M059J (cell line): ENCODE measurements around the gene MUSK. TPM values are rescaled to one million over a fixed set of nuclear protein-coding genes. Genes with fewer than 3 reads are reported as not detected.
A peak's percentile ranks its signal among the peaks of the same experiment; 100 is the strongest.
"Not testable (repeated sequence)": the region's sequence is repeated elsewhere in the genome, so short reads cannot be mapped to it uniquely, and the experiment has no call there.

ENCODE experiments used
- DNase-seq: peaks from one replicate; pipeline ENCODE4 v3.0.0-alpha.2; 2012; ENCODE audit warnings: low read depth
- total RNA-seq: library from RNA; depleted of rRNA; stranded (reverse); fragments of >200 nt; shearing (Covaris generic); gene quantifications from 2 replicates; pipeline ENCODE4 v1.2.3, GENCODE V29; 2014

The MUSK gene
- total RNA-seq, 1 experiment from 2014 or later, result 0.59 TPM

- DNase-seq, result no peak
Observed at GRCh38 chr9:110758201-110758600, 89.6 kb downstream of the MUSK start.

GRCh38 chr9:110762783-110763182 is 94.2 kb downstream of the MUSK start:
- DNase-seq, result no peak

DNA sequence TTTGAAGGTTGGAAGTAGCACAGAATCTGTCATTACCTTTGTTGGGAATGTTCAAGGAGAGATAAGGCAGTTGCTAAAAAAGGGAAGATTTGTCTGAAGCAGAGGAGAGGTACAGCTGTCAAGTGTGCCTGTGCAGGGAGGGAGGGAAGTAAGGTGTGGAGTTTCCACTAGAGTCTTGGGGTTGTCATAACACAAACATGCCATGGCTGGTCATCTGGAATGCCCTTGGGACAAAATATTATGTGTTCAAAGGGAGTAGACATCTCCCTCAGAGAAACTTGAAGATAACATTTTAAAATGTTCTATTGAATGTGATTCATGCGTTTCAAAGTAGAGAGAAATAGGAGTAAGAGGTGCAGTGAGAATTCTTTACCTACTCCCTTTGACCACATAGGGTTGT is 95.0 kb downstream of the MUSK start:
- peak; percentile 66 for DNase-seq

- no peak for DNase-seq
Observed at GRCh38 chr9:110764006-110764405, 95.4 kb downstream of the MUSK start.

DNA sequence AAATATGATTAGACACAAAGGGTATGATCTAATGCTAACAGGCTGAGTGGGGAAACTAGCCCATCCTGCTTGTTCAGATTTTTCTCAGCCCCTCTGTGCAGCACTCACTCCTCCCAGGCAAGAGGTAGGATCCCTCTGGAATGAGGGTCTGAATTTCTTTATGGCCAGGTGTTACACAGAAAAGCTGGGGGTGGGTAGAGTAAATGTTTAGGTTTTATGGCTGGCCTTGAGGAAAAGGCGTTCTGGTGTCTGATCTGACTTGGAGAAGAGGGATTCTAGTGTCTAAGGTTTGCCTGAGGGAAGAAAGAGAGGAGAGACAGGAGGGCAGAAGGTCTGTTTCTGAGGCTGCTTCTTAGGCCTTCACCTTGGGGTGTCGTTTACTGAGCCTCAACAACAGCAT is 97.3 kb downstream of the MUSK start:
- DNase-seq, result no peak

- DNase-seq, result no peak
Observed at GRCh38 chr9:110767559-110768063, 99.0 kb downstream of the MUSK start.

DNA sequence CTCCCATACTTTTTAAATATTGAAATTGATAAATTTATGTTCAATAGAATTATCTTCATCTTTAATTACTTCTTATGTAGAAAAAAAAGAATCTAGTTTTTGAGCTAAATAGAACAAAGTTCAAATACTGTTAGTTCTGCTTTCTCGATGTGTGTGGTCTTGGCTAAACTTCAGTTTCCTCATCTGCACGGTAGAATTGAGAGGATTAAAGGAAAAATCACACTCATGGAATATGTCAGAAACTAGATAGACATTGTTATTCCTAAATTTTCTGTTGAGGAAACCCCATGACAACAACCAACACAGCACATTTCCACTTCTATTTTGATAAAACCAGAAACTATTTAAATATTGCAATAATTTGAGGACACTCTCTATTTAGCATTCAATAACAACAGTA is 100.3 kb downstream of the MUSK start:
- DNase-seq, result no peak

DNA sequence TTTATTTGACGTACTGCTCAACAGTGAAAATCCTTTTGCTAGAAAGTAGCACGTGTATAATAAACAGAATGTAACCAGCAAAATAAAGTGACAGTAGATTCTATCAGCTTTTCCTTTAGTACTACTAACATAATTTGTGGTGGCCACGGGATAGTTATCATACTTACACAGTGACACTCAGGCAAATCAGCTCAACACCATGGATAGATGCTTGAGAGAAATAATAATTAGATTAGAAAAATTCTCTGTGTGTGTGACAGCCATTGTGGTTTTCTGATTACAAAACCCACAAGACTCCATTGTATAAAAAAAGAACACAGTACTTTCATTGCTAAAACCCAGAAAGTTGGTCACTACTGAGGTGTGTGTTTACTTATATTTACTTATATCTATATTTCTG is 101.1 kb downstream of the MUSK start:
- DNase-seq, result peak; percentile 89

GRCh38 chr9:110775724-110776123 is 107.1 kb downstream of the MUSK start:
- DNase-seq, result no peak

- DNase-seq, result no peak
Observed at GRCh38 chr9:110776221-110776620, 107.6 kb downstream of the MUSK start.

GRCh38 chr9:110777196-110777875 is 108.7 kb downstream of the MUSK start:
- DNase-seq, result peak; percentile 68

- peak; percentile 37 for DNase-seq
Observed at GRCh38 chr9:110777876-110778215, 109.3 kb downstream of the MUSK start.

GRCh38 chr9:110782701-110783100 is 114.1 kb downstream of the MUSK start:
- peak; percentile 28 for DNase-seq

GRCh38 chr9:110784309-110784708 is 115.7 kb downstream of the MUSK start:
- no peak for DNase-seq

DNA sequence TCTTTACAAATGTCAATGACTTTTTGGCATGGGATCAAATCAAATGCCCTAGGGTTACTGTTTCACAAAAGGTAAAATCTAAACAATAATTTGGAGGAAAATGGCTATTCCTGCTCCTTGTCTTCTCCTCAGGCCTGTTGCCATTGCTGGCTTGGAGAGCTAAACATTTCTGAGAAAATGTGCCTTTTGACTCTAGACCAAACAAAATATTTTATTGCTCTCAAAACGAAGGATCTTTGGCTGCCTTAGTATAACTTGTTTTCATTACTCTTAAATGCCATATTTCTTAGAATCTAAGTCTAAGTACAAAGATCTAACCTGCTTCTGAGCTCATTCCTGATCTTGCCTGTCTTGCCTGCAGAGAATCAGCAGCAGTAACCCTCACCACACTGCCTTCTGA is 116.6 kb downstream of the MUSK start:
- DNase-seq, result no peak

- not testable (repeated sequence) for DNase-seq
Observed at GRCh38 chr9:110788396-110788795, 119.8 kb downstream of the MUSK start.

DNA sequence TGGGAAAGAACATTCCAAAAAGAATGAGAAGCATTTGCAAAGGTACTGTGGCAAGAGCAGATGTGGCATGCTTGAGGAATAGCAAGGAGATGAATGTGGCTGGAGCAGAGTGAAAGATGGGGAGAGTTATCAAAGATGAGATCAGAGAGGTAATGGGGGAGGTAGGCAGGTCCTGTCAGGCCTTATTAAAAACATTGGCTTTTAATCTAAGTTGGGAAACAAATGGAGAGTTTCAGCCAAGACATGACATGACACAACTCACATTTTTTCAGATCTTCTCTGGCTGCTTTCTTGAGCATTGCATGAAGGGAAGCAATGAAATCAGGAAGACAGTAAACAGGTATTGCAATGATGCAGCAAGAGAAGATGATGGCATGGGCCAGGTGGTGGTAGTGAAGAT is 120.3 kb downstream of the MUSK start:
- DNase-seq, result no peak

GRCh38 chr9:110797611-110798010 is 129.0 kb downstream of the MUSK start:
- peak; percentile 44 for DNase-seq

- DNase-seq, result peak; percentile 25
Observed at GRCh38 chr9:110799396-110799795, 130.8 kb downstream of the MUSK start.

DNA sequence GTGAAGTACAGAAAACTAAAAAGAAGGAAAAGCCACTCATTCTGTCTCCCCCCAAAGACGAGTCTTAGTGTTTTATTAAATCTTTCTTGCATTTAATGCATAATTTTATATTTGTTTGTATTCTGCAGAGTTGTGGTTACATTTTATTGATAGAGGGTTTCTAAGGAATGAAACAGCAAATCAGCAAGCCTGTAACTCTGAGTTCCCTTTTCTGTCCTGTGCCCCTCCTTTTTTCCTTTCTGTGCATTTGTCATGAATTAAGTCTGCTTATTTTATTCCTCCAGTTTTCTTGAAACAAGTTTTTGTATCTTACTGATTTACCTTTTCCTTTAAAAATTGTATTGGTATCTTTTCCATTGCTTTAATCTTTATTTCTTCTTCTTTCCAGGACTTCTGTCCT is 132.8 kb downstream of the MUSK start:
- peak; percentile 33 for DNase-seq

DNA sequence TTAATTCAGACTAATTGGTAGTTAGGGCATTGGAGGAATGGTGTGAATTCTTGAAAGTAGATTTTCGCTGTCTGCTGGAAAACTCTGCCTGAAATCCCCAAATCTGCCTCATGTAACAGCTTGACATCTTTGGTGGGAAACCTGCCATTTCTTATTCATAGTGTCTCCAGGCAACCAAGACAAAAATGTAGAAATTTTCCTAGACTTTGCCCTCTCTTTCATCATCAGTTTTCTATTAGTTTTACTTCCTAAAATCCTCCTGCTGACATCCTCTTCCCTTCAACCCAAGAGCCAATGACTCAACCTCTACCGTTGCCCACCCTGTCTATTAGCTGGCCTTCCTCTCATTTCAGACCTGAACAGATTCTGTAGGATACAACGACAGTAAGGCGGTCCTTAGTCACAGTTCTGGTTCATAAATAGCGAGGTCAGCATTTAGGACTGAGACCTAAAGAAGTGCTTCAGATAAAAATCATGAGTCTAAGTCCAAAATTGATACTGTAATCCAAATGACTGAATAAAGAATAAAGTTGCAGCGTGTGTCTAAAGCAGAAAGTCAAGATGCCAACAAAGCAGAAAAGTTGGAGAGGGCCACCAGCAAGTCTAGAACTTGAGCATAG is 133.9 kb downstream of the MUSK start:
- peak; percentile 16 for DNase-seq

DNA sequence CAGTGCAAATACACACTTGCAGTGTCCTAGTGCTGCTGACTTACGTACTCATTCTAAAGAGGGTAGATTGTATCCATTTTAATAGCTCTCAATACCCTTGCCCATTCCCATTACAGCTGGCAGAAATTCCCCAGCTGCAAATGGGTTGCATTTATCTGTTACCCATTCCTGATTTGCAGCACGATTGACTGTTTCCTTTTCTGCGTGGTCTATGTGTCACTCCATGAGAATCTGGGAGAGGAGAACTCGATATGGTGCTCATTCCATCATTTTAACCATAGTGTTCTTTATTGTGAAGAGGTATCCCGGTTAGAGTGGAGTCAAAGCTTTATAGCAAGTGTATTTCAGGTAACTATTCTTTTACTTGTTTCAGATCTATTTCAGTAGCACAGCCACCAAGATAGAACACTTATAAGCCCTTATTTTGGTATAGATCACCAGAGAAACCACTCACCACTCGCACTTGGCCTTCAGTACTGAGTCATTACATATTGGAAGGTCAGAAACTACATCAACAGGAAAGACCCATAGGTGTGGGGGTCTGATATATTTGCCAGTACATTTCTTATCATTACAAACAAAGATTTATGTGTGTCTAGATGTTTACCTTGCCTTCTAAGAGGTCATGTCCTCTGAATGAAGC is 139.5 kb downstream of the MUSK start:
- peak; percentile 61 for DNase-seq

DNA sequence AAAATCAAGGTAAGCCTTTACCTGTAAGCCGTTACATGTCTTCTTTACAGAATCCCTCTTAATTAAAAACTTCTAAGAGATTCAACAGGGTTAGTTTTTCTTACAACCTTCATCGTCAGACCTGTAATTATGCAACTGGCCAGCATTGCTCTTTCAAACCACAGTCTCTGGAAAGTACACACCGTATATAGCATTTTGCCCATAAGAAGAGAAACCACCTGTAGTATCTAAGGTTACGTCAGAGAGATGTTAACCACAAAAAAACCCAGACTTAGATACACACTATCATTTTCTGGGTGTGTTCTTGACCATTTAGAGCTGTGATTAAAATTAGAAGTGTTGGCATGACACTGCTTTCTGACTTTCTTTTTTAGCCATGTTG is 140.0 kb downstream of the MUSK start:
- DNase-seq, result no peak
